K562 (cell line): Measurements from ENCODE around the gene TRIM65. TPM values are rescaled to one million over a fixed set of nuclear protein-coding genes. Genes with fewer than 3 reads are reported as not detected.

ENCODE experiments used
- ATF1 ChIP-seq, 2 experiments: fragments of 450-650 bp in 1 of 2; IDR thresholded peaks; 2 replicates each; pipeline ENCODE4 v1.6.1; 2016; ENCODE audit warnings: missing compliant biosample characterization in 1 of 2, missing genetic modification characterization in 1 of 2
- ELF2 ChIP-seq: fragments of 250-450 bp; sonication (Bioruptor Pico); IDR thresholded peaks from 2 replicates; pipeline ENCODE4 v1.5.0; 2021; ENCODE audit warnings: mild to moderate bottlenecking
- JUND ChIP-seq, 2 experiments: IDR thresholded peaks; 2 replicates in 1 of 2; 3 replicates in 1 of 2; pipeline ENCODE4 v1.6.1; 2011; ENCODE audit warnings: borderline replicate concordance in 2 of 2, low read depth in 2 of 2, low read length in 2 of 2, improper control_type of control experiment in 1 of 2, missing biosample characterization in 1 of 2, missing genetic modification characterization in 1 of 2, missing genetic modification reagents in 1 of 2
- ZKSCAN3 ChIP-seq: fragments of 250-450 bp; sonication (Bioruptor Pico); IDR thresholded peaks from 2 replicates; pipeline ENCODE4 v1.4.0; 2020
- ZNF140 ChIP-seq: fragments of 250-450 bp; sonication (Bioruptor Pico); IDR thresholded peaks from 2 replicates; pipeline ENCODE4 v1.8.0; 2021; ENCODE audit warnings: moderate library complexity, mild to moderate bottlenecking, inconsistent platforms
- polyA plus RNA-seq, 8 experiments: library from polyadenylated mRNA; depleted of rRNA in 4 of 8; stranded (reverse) in 5 of 8; unstranded in 3 of 8; fragments of >200 nt; fragmentation: Nextera tagmentation in 2 of 8; fragmentation: Illumina TruSeq in 1 of 8; extraction: Ambion mirVana in 2 of 8; extraction: Trizol in 1 of 8; gene quantifications; 2 replicates each; pipeline versions ENCODE4 v1.2.1 to v1.2.3, GENCODE V29; 2011 to 2014; ENCODE audit warnings: inconsistent platforms in 1 of 8, missing spikeins in 1 of 8
- total RNA-seq, 7 experiments: library from RNA; depleted of rRNA in 6 of 7; stranded (reverse); fragments of >200 nt in 6 of 7; fragmentation: Illumina TruSeq in 2 of 7; extraction: Trizol in 2 of 7; gene quantifications; 2 replicates each; pipeline versions ENCODE4 v1.2.1 to v1.2.3, GENCODE V29; 2011 to 2021; ENCODE audit warnings: low replicate concordance in 1 of 7
- TF ChIP-seq, protein P1 (sequence below), 2 experiments: fragments of 450-650 bp in 1 of 2; sonication (generic) in 1 of 2; formaldehyde crosslinking in 1 of 2; IDR thresholded peaks; 2 replicates each; pipeline versions ENCODE4 v1.7.1 to v1.9.0; 2016 to 2022; ENCODE audit warnings: inconsistent platforms in 1 of 2, mild to moderate bottlenecking in 1 of 2, missing genetic modification reagents in 1 of 2
- TF ChIP-seq, protein P2 (sequence below): fragments of 450-650 bp; formaldehyde crosslinking; IDR thresholded peaks from 2 replicates; pipeline ENCODE4 v1.4.0; 2020; ENCODE audit warnings: mild to moderate bottlenecking, moderate library complexity
- TF ChIP-seq, protein P3 (sequence below): sonication (generic); formaldehyde crosslinking; IDR thresholded peaks from 2 replicates; pipeline ENCODE4 v1.8.0; 2023; ENCODE audit warnings: missing genetic modification reagents, mild to moderate bottlenecking, borderline replicate concordance
- TF ChIP-seq, protein P4 (sequence below): fragments of 250-450 bp; sonication (Bioruptor Pico); IDR thresholded peaks from 2 replicates; pipeline ENCODE4 v1.8.0; 2022; ENCODE audit warnings: moderate library complexity, mild to moderate bottlenecking, inconsistent platforms

Gene TRIM65
- total and polyA plus RNA-seq, 9 of the 15 experiments (the other 6 are each of a cell fraction or from before 2014, with no cell fraction given): 2.8 to 45.7 (median 22.9) TPM

DNA sequence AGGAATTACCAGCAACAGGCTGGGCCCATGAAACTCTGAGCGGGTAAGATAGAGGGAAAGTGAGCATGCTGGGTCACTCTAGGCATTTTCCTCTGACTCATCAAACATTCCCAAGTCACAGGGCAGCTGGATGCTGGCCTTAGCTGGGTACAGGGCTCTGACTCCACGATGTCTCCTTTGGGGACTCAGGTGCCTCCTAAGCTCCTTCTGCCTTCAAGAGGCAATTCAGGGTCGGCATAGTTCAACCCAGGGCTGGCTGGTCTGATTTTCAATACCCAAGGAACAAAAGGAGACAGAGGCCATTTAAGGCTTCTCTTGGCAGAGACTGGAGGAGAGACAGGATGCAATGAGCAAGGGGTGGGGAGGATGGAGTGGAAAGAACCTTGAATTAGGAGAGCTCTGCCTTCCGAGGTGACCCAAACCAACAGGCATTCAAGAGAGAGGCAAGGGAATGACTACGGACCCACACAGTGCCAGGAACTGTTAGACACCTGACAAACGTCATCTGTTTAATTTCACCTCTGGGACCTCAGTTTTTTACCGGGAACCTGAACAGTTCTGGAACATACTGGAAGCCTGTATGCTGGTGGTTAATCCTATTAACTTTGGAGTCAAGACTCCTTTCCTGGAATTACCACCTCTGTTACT lies 42.5 kb downstream of the TRIM65 start (continued):
- TF ChIP-seq, protein P1, sequence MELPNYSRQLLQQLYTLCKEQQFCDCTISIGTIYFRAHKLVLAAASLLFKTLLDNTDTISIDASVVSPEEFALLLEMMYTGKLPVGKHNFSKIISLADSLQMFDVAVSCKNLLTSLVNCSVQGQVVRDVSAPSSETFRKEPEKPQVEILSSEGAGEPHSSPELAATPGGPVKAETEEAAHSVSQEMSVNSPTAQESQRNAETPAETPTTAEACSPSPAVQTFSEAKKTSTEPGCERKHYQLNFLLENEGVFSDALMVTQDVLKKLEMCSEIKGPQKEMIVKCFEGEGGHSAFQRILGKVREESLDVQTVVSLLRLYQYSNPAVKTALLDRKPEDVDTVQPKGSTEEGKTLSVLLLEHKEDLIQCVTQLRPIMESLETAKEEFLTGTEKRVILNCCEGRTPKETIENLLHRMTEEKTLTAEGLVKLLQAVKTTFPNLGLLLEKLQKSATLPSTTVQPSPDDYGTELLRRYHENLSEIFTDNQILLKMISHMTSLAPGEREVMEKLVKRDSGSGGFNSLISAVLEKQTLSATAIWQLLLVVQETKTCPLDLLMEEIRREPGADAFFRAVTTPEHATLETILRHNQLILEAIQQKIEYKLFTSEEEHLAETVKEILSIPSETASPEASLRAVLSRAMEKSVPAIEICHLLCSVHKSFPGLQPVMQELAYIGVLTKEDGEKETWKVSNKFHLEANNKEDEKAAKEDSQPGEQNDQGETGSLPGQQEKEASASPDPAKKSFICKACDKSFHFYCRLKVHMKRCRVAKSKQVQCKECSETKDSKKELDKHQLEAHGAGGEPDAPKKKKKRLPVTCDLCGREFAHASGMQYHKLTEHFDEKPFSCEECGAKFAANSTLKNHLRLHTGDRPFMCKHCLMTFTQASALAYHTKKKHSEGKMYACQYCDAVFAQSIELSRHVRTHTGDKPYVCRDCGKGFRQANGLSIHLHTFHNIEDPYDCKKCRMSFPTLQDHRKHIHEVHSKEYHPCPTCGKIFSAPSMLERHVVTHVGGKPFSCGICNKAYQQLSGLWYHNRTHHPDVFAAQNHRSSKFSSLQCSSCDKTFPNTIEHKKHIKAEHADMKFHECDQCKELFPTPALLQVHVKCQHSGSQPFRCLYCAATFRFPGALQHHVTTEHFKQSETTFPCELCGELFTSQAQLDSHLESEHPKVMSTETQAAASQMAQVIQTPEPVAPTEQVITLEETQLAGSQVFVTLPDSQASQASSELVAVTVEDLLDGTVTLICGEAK (IDR thresholded peaks at IDR 0.05): peak; percentile 40; the same call in 1 of the 2 replicates
- TF ChIP-seq, protein P1 (CRISPR knock-in tag; IDR thresholded peaks at IDR 0.05): no peak
- TF ChIP-seq, protein P2, sequence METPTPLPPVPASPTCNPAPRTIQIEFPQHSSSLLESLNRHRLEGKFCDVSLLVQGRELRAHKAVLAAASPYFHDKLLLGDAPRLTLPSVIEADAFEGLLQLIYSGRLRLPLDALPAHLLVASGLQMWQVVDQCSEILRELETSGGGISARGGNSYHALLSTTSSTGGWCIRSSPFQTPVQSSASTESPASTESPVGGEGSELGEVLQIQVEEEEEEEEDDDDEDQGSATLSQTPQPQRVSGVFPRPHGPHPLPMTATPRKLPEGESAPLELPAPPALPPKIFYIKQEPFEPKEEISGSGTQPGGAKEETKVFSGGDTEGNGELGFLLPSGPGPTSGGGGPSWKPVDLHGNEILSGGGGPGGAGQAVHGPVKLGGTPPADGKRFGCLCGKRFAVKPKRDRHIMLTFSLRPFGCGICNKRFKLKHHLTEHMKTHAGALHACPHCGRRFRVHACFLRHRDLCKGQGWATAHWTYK: 0 out of 2 replicates have a peak, but pooled peaks have one; percentile 10
- TF ChIP-seq, protein P3, sequence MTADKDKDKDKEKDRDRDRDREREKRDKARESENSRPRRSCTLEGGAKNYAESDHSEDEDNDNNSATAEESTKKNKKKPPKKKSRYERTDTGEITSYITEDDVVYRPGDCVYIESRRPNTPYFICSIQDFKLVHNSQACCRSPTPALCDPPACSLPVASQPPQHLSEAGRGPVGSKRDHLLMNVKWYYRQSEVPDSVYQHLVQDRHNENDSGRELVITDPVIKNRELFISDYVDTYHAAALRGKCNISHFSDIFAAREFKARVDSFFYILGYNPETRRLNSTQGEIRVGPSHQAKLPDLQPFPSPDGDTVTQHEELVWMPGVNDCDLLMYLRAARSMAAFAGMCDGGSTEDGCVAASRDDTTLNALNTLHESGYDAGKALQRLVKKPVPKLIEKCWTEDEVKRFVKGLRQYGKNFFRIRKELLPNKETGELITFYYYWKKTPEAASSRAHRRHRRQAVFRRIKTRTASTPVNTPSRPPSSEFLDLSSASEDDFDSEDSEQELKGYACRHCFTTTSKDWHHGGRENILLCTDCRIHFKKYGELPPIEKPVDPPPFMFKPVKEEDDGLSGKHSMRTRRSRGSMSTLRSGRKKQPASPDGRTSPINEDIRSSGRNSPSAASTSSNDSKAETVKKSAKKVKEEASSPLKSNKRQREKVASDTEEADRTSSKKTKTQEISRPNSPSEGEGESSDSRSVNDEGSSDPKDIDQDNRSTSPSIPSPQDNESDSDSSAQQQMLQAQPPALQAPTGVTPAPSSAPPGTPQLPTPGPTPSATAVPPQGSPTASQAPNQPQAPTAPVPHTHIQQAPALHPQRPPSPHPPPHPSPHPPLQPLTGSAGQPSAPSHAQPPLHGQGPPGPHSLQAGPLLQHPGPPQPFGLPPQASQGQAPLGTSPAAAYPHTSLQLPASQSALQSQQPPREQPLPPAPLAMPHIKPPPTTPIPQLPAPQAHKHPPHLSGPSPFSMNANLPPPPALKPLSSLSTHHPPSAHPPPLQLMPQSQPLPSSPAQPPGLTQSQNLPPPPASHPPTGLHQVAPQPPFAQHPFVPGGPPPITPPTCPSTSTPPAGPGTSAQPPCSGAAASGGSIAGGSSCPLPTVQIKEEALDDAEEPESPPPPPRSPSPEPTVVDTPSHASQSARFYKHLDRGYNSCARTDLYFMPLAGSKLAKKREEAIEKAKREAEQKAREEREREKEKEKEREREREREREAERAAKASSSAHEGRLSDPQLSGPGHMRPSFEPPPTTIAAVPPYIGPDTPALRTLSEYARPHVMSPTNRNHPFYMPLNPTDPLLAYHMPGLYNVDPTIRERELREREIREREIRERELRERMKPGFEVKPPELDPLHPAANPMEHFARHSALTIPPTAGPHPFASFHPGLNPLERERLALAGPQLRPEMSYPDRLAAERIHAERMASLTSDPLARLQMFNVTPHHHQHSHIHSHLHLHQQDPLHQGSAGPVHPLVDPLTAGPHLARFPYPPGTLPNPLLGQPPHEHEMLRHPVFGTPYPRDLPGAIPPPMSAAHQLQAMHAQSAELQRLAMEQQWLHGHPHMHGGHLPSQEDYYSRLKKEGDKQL (CRISPR knock-in tag): no peak
- TF ChIP-seq, protein P4, sequence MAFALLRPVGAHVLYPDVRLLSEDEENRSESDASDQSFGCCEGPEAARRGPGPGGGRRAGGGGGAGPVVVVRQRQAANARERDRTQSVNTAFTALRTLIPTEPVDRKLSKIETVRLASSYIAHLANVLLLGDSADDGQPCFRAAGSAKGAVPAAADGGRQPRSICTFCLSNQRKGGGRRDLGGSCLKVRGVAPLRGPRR (CRISPR knock-in tag): no peak
- TF ChIP-seq JUND (IDR thresholded peaks at IDR 0.05; ENCODE audit: borderline replicate concordance, low read depth, low read length): peak; percentile 34; the same call in 1 of the 2 replicates
- TF ChIP-seq JUND (tag; IDR thresholded peaks at IDR 0.05; ENCODE audit: borderline replicate concordance, low read depth, low read length): no peak
- TF ChIP-seq ZKSCAN3 (CRISPR knock-in tag): no peak
- TF ChIP-seq ELF2 (CRISPR knock-in tag): no peak
- no peak for TF ChIP-seq ZNF140 (CRISPR knock-in tag)
- TF ChIP-seq ATF1 (CRISPR knock-in tag; IDR thresholded peaks at IDR 0.05): no peak
- no peak for TF ChIP-seq ATF1 (tag; IDR thresholded peaks at IDR 0.05)
